ENCODE data around the gene UGGT2.
"Not testable (repeated sequence)": the region's sequence is repeated elsewhere in the genome, so short reads cannot be mapped to it uniquely, and the experiment has no call there.

Gene UGGT2

DNA sequence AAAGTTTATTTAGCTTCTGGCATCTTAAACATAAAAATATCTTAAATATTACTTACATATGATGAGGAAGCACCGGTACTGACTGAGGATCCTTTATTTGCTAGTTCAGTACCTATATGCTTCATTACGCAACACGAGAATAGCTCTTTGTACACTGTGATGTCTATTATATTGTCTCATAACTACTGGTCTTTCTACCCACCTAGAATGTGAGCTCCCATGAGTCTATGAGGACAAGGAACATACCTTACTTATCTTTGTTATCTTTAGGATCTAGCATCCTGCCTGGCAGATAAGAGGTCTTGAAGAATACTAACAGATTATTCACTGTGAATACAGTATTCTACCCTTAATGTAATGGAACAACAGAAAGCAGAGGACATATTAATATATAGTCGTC, 251.4 kb downstream of the UGGT2 start:
- no peak for DNase-seq (ENCODE audit: low read depth, low spot score)

DNA sequence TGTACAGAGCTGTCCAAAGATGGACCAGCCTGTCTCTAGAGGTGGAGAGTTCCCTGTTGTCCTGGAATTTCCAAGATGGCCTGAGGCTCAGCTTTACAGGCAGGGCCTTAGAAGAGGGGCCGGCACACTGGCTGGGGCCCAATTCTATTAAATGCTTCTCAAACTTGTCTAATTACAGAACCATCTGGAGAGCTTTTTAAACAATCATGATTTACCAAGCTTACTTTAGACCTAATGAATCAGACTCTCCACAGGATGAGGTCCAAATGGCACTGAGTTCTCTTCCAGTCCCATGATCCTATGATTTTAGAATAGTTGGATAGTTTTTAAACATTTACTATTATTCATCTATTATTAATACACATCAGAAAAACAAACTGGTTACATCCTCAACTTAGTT, 252.8 kb downstream of the UGGT2 start:
- no peak for DNase-seq (ENCODE audit: low read depth, low spot score)

DNA sequence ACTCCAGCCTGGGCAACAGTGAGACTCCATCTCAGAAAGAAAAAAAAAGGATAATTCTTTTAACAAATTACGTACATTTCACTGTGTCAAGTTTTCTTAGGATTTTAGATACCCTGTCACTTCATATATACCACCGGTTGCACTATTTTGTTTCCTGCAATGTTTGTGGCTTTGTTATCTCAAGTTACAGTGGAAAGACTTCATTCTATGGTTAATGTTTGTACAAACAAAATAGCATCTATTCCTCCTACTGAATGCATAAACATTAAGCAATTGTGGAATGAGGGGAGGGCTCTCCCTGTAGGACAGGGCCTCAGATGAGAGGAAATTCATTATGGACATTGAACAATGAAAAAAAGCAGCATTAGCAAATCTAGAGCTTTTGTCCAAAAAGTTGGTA, 256.2 kb downstream of the UGGT2 start:
- no peak for DNase-seq (ENCODE audit: low read depth, low spot score)

DNA sequence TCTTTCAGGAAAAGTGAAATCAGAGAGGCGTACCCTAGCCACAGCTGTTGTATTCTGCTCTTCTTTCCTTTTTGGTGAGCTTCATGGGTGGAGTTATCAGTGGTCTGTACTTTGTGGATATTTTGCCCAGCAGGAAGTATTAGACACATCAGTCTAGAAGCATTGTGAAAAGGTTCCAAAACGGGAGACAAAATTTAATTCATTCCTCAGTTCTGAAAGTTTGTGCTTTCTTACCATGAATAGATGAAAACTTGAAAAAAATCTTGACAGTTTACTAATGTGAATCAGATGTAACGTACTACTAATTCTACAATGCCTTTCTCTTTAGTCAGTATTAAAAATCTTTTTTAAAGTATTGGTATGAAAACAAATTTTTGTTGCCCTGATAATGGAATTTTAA, 259.4 kb downstream of the UGGT2 start:
- DNase-seq (ENCODE audit: low read depth, low spot score): no peak

DNA sequence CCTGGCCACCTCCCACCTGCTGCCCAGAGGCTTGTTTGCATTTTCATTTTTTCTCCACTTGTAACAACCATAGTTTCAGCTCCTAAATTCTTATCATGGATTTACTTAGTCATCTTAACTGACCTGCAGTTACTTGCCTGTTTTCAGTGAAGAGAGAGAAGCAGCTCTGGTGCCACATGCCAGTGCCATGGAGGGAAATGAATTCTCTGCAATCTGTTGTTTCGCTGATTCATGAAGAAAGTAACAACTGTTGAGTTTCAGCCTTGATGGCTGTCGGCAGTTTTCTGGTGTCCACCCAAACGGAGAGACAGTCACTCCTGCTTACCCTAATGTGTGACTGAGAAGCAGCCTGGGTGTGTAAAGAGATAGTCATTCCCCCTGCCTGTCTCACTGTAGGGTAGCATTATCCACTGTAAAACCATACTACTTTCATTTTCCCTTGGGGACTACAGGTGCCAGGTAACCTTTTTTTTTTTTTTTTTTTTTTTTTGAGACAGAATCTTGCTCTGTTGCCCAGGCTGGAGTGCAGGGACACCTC, 260.1 kb downstream of the UGGT2 start:
- no peak for DNase-seq (ENCODE audit: low read depth, low spot score)

DNA sequence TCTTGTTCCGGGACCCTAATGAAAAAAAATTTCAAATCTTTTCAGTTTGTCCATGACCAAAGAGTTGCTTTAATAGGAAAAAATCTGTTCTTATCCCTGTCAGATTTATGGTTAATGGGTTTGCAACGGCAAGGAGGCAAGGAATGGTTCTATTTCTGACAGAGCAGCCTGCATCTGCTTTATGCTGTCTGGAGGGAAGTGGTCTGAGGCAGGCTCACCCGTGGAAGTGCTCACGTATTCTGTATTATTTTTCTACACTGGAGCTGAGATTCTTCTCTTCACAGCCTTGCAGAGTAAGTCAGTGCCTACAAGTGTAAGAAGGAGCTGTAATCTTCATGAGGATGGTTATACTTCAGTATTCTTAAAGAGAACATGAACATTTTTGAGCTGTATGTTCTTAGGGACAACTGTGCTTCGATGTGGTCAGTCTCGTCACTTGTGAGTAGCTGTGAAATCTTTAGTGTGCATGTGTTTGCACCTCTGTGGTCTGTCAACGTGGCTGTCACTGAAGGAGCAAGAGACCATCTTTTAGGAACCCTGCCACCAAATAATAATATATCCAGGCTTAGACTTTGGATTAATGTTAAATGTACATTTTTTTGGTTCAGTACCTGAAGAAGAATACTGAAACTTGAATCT, 262.0 kb downstream of the UGGT2 start:
- no peak for DNase-seq (ENCODE audit: low read depth, low spot score)

DNA sequence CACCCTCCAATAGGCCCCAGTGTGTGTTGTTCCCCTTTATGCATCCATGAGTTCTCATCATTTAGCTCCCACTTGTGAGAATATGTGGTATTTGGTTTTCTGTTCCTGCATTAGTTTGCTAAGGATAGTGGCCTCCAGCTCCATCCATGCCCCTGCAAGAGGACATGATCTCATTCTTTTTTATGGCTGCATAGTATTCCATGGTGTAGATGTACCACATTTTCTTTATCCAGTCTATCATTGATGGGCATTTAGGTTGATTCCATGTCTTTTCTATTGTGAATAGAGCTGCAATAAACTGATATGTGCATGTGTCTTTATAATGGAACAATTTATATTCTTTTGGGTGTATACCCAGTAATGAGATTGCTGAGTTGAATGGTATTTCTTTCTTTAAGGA, 263.9 kb downstream of the UGGT2 start:
- not testable (repeated sequence) for DNase-seq (ENCODE audit: low read depth, low spot score)

DNA sequence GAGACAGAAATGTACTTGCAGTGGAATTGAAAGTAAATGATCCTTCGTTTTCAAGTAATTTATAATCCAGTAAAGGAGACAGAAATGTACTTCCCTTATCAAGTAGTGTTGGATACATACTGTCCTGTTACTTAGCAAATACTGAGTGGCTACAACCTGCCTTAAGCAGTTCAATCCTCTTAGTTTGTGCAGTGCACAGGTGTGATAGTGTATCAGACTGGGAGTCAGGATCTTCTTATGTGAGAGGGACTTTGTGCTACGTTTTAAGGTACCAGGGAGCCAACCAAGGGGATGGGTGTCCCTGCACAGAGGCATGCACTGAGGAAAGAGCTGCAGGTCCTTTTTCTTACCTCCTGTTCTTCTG, 265.1 kb downstream of the UGGT2 start:
- no peak for DNase-seq (ENCODE audit: low read depth, low spot score)

DNA sequence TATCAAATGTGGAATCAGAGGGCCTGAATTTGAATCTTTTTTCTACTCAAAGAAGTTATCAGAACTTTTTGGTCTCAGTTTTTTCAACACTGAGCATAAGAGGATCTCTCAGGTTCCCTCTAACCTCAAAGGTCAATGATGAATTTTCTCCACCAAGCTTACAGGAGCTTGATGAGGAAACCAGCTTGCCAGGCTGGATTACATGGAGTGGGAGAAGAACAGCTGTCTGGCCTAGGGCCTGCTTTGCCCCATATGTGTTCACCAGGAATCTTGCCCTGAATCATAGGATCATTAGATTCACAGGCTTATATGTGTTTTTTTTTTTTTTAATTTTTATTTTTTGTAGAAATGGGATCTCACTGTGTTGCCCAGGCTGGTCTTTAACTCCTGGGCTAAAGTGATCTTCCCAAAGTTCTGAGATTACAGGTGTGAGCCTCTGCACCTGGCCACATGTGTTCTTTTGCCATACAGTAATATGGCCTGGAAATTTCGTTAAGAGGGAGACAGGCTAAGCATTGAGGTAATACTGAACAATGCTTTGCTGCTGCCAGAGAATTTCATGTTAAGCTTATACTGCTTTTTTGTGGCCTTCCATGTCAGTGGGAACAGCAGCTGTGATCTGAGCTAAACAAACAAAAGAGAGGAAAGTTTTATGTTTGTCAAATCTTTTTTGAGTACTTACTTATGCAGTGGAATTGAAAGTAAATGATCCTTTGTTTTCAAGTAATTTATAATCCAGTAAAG, 265.7 kb downstream of the UGGT2 start:
- DNase-seq (ENCODE audit: low read depth, low spot score): no peak

DNA sequence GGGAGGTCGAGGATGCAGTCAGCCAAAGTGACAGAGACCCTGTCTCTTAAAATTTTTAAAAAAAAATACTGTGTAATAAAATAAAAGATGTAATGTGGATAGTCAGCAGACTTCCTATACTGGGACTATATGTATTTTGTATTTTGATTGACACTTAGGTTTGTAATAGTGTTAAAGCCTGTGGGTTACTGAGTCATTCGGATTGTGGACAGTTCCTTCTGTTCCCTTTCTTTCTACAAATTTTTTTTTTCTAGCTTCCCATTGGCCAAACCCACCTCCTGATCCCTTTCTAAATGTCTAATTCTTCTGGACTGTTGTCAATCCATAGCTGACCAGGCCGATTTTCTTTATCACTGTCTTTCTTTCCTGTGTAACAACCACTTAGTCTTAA, 268.3 kb downstream of the UGGT2 start:
- DNase-seq (ENCODE audit: low read depth, low spot score): no peak

DNA sequence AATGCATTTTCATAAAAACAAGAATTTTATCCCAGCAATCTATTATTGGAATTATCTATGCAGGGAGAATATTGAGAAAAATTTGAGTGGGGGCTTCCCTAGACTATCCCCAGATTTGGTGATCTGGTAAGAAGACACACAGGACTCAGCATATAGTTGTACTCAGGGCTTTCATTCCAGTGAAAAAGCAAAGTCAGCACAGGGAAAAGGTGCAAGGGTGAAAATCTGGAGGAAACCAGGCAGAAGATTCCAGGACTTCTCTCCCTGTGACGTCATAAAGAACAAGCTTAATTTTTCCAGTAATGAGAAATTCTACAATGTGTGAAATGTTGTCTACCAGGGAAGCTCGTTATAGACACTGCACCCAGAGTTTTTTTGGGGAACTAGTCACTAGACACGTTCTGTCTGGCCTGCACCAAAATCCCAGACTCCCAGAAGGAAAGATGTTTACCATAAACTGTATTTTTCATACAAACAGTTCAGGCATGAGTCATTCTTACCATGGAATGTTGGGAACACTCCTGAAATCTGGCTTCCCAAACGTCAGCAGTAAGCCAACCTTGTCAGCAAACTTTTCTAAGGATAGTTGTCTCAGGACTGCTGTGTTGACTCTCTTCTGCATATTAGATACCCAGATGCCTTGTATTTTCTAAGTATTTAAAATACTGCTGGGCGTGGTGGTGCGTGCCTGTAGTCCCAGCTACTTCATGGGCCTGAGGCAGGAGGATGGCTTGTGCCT, 268.9 kb downstream of the UGGT2 start:
- no peak for DNase-seq (ENCODE audit: low read depth, low spot score)

DNA sequence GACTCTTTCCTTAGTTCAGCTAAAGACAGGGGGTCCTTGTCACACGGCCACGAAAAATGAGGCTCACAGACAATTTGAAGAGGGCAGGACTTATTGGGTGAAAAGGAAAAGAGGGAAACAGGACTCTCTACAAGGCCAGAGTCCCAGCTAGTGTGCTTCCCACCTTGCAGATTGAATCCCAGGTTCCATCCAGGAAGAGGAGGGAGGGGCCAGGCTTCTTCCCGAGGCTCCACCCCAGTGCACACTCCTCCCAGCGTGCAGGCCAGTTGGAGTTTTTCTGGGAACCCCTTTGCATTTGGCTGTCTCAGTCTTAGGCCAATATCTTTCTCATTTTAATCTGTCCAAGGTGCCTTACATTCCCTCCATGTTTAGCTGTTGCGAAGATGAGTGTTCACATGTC, 269.5 kb downstream of the UGGT2 start:
- no peak for DNase-seq (ENCODE audit: low read depth, low spot score)

DNA sequence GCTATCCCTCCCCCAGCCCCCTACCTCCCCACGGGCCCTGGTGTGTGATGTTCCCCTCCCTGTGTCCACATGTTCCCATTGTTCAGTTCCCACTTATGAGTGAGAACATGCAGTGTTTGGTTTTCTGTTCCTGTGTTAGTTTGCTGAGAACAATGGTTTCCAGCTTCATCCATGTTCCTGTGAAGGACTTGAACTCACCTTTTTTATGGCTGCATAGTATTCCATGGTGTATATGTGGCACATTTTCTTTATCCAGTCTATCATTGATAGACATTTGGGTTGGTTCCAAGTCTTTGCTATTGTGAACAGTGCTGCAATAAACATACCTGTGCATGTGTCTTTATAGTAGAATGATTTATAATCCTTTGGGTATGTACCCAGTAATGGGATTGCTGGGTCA, 271.3 kb downstream of the UGGT2 start:
- not testable (repeated sequence) for DNase-seq (ENCODE audit: low read depth, low spot score)

DNA sequence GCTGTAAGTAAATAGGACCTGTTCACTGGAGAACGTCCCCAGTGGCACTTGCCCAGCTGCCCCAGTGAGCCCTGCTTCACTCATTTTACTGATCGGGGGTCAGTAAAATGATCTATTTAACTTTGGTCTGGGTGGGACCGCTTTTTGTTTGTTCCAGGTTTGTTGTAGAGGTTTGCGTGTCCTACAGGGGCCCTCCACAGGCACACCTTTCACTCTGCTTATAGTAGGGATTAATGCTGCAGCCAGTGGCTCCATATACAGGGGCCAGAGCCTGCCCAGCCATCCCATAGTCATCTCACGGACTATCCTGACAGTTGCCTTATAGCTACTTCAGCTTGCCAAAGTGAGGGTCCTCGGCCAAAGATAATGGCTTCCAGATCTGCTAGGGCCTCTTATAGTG, 272.2 kb downstream of the UGGT2 start:
- DNase-seq (ENCODE audit: low read depth, low spot score): no peak

DNA sequence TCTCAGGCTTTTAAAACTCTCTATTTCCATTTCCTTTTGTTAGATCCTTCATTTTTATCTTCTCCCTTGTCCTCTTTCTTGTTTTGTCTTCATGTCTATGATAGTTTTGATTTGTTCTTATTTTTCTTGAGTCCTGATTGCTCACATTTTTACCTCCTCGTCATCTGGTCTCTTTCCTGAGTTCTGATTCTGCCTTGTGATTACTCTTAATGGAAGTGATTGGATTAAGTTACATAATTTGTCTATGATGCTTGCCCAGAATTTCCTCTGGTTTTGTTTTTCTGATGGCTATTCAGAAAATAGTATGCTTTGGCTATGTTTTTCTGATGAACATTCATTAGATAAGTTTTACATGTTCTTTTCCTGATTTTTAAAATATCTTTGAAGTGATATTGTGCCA, 273.7 kb downstream of the UGGT2 start:
- no peak for DNase-seq (ENCODE audit: low read depth, low spot score)

DNA sequence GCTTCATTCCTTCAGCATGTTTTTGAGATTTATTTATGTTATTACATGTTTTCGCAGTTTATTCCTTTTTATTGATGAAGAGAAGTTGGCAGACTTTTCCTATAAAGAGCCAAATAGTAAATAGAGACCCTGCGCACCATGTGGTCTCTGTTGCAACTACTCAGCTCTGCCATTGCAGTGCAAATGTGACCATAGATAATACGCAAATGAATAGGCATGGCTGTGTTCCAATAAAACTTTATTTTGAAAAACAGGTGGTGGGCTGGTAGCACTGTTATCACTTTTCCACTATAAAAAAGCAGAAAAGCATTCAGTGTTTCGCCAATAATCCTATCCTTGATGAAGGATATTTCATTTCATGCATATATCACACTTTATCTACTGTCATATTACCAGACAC, 281.3 kb downstream of the UGGT2 start:
- DNase-seq (ENCODE audit: low read depth, low spot score): no peak

DNA sequence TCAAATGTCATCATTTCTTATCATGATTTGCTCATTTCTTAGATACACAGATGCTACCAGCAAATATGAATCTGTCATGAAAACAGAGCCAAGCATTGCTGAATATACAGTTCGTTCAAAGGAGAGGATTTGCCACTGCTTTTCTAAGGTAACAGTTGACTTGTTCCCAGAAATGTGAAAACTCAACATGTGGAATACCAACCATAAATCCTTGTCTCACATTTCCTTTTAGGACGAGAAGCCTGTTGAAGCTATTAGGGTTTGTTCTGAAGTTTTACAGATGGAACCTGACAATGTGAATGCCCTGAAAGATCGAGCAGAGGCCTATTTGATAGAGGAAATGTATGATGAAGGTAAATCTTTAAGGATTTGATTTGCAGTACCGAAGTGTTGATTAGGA, 289.6 kb downstream of the UGGT2 start:
- DNase-seq (ENCODE audit: low read depth, low spot score): no peak

DNA sequence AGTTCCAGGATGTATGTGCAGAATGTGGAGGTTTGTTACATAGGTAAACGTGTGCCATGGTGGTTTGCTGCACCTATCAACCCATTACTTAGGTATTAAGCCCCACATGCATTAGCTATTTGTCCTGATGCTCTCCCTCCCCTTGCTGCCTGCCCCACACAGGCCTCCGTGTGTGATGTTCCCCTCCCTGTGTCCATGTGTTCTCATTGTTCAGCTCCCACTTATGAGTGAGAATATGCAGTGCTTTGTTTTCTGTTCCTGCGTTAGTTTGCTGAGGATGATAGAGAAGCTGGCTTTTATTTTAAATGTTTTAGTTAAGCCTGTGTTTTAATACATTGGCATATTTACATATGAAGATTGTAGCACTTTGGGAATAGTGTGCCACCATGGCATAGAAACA, 290.6 kb downstream of the UGGT2 start:
- DNase-seq (ENCODE audit: low read depth, low spot score): not testable (repeated sequence)

DNA sequence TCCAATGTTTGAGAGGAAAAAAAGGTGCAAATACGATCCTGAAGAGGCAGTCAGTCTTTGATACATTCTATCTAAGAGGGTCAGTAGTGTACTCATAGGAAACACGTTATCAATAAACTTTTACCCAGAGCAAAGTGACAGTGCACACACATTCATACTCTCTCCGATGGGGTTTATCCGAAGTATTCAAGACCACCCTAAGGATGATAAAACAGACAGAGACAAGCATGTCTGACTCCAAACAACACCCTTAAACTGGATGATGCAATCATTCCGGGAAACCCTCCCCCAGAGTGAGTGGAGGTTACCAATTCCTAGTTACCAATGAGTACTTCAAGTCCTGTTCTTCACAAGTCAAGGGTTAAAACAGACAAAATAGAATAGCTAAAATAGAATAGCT, 297.1 kb downstream of the UGGT2 start:
- DNase-seq (ENCODE audit: low read depth, low spot score): no peak

DNA sequence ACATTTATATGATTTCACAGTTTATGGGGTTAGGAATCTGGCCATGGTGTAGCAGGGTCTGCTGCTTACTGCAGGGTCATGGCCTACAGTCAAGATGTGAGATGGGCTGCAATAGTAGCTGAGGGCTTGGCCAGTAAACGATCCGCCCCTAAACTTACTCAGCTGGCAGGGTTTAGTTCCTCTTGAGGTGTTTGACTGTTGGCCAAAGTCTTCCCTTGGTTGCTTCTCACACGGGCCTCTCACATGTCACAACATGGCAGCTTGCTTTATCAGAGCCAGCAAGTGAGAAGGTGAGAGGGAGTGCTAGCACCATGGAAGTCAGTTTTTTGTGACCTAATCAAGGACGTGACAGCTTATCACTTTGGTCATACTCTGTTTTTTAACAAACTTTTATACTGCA, 299.1 kb downstream of the UGGT2 start:
- no peak for DNase-seq (ENCODE audit: low read depth, low spot score)

DNA sequence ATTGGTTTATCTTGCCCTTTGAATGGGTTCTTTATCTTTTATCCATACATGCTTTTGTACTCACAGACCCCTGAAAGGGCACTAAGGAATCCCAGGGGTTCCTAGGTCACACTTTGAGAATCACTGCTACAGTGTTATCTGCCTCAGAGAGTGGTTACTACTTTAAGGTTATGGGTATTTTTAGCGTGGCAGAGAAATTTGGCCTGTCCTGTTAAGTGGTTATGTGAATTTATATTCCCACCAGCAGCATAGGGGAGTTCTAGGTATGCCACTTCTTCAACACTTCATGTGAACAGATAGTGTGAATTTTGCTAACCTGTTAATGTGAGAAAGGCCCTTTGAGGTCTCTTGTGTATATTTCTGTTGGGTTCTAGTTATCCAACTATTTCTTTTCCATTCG, 300.5 kb downstream of the UGGT2 start:
- no peak for DNase-seq (ENCODE audit: low read depth, low spot score)
